Tibial nerve (tissue), 4 donors: Measurements from ENCODE around the gene PCMTD2. TPM values are rescaled to one million over a fixed set of nuclear protein-coding genes. Genes with fewer than 3 reads are reported as not detected.

Source experiments
- DNase-seq, 2 donors: peaks; one replicate each; pipeline ENCODE4 v3.0.0-alpha.2; 2019; ENCODE audit warnings: low spot score in 2 of 2
- H3K27ac ChIP-seq, 4 donors: fragments of 200-600 bp; sonication (generic) in 3 of 4; one replicate each; pipeline ENCODE4 v1.5.1; 2017 to 2019; ENCODE audit warnings: mild to moderate bottlenecking in 1 of 4
- H3K27me3 ChIP-seq, 2 donors: fragments of 200-600 bp; sonication (generic) in 1 of 2; one replicate each; pipeline versions ENCODE4 v1.5.1 to v1.6.0; 2017 to 2019
- H3K36me3 ChIP-seq, 3 donors: fragments of 200-600 bp; sonication (generic); one replicate each; pipeline ENCODE4 v1.5.1; 2018 to 2019
- H3K4me1 ChIP-seq, 4 donors: fragments of 200-600 bp; sonication (generic) in 3 of 4; one replicate each; pipeline ENCODE4 v1.5.1; 2017 to 2019
- H3K4me3 ChIP-seq, 4 donors: fragments of 200-600 bp; sonication (generic) in 3 of 4; one replicate each; pipeline ENCODE4 v1.5.1; 2017 to 2019; ENCODE audit warnings: mild to moderate bottlenecking in 1 of 4, moderate library complexity in 1 of 4
- H3K9me3 ChIP-seq, 4 donors: fragments of 200-600 bp; sonication (generic) in 3 of 4; one replicate each; pipeline ENCODE4 v1.5.1; 2017 to 2019
- EP300 ChIP-seq, 2 donors: sonication (generic); formaldehyde crosslinking; IDR thresholded peaks; one replicate each; pipeline ENCODE4 v1.6.1; 2017; ENCODE audit warnings: antibody characterized with exemption in 2 of 2, mild to moderate bottlenecking in 1 of 2
- POLR2A ChIP-seq, 2 donors: fragments of 450-650 bp; IDR thresholded peaks; one replicate each; pipeline ENCODE4 v1.6.1; 2017; ENCODE audit warnings: antibody characterized with exemption in 2 of 2, mild to moderate bottlenecking in 2 of 2, moderate library complexity in 2 of 2
- WGBS, 2 donors: methylation state at CpG; one replicate each; pipeline ENCODE4 v1.1.5; 2018; 5-methylcytosine and 5-hydroxymethylcytosine counted together
- total RNA-seq, 4 donors: library from RNA; depleted of rRNA; stranded (reverse); fragments of >200 nt; gene quantifications; one replicate each; pipeline ENCODE4 v1.1.0, GENCODE V29; 2016
- TF ChIP-seq, protein P1 (sequence below), 5 experiments: fragments of 200-600 bp in 3 of 5; fragments of 450-650 bp in 2 of 5; sonication (generic) in 3 of 5; IDR thresholded peaks; one replicate each; pipeline ENCODE4 v1.5.1; 2016 to 2019; ENCODE audit warnings: antibody characterized with exemption in 5 of 5, mild to moderate bottlenecking in 3 of 5, moderate library complexity in 2 of 5

PCMTD2 gene
- total RNA-seq, 4 donors from 2014 or later, result 57.0 to 119 (median 103) TPM

DNA sequence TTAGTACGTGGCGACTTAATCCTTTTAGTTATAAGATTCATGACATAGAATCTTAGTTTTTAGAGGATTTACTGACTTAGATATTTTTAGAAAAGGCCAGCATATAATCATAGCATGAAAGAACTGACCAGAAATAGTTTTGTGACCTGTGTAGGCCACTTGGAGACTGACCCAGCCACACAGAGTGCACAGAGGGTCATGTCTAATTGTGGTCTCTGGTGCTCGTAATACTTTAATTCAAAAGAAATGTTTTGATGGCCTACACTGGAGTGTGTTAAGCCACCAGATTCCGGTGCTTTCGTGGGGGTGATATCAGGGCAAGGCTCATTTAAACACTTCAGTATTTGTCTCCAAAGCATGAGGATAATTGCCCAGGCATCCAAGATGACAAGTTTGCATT lies 11.4 kb downstream of the PCMTD2 start:
- H3K4me3 ChIP-seq, result no peak overlapping the region
- 48 to 57% methylated on average over 5 of the region's 5 CpGs for WGBS, 2 donors
- no peak overlapping the region for H3K27ac ChIP-seq
- H3K4me1 ChIP-seq, result peaks cover 0 to 30% (median 0%) of the 10 kb centered on the region in 4 donors
- H3K27me3 ChIP-seq, result no peaks in the 10 kb centered on the region
- DNase-seq, result no peak
- TF ChIP-seq POLR2A (IDR thresholded peaks at IDR 0.05) (no peak), EP300 (IDR thresholded peaks at IDR 0.05) (no peak)
- TF ChIP-seq, protein P1, sequence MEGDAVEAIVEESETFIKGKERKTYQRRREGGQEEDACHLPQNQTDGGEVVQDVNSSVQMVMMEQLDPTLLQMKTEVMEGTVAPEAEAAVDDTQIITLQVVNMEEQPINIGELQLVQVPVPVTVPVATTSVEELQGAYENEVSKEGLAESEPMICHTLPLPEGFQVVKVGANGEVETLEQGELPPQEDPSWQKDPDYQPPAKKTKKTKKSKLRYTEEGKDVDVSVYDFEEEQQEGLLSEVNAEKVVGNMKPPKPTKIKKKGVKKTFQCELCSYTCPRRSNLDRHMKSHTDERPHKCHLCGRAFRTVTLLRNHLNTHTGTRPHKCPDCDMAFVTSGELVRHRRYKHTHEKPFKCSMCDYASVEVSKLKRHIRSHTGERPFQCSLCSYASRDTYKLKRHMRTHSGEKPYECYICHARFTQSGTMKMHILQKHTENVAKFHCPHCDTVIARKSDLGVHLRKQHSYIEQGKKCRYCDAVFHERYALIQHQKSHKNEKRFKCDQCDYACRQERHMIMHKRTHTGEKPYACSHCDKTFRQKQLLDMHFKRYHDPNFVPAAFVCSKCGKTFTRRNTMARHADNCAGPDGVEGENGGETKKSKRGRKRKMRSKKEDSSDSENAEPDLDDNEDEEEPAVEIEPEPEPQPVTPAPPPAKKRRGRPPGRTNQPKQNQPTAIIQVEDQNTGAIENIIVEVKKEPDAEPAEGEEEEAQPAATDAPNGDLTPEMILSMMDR (IDR thresholded peaks at IDR 0.05), result no peak
- H3K36me3 ChIP-seq, result peaks cover 0 to 38% (median 0%) of the 10 kb centered on the region in 3 donors
- H3K9me3 ChIP-seq, result no peaks in the 10 kb centered on the region

DNA sequence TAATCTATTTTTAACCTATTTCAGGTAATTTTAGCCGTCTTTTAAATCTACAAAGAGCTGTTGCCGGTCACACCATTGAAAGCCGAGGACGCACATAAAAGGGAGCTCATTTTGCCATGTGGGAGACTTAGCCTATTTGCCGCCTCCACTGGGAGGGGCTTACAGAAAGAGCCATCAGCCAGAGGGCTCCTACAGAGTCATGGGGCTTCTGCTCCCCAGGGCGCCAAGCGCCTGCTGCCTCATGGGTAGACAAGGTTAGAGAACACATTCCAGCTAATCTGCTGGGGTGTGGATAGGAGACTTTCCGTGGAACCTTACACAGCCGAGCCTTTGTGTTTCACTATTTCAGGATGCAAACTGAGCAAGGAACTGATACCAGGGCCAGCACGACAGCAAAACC lies 12.6 kb downstream of the PCMTD2 start:
- Histone ChIP-seq H3K4me1 (peaks cover 0 to 18% (median 0%) of the 10 kb centered on the region in 4 donors), H3K27me3 (no peaks in the 10 kb centered on the region), H3K36me3 (peaks cover 0 to 34% (median 0%) of the 10 kb centered on the region in 3 donors), H3K27ac (no peak overlapping the region), H3K9me3 (no peaks in the 10 kb centered on the region), H3K4me3 (no peak overlapping the region)
- DNase-seq, result no peak
- TF ChIP-seq EP300 (IDR thresholded peaks at IDR 0.05), result no peak
- TF ChIP-seq POLR2A (IDR thresholded peaks at IDR 0.05), result no peak
- TF ChIP-seq, protein P1 (IDR thresholded peaks at IDR 0.05), result no peak
- WGBS, 2 donors, result 76 to 85% methylated on average over 10 of the region's 10 CpGs

DNA sequence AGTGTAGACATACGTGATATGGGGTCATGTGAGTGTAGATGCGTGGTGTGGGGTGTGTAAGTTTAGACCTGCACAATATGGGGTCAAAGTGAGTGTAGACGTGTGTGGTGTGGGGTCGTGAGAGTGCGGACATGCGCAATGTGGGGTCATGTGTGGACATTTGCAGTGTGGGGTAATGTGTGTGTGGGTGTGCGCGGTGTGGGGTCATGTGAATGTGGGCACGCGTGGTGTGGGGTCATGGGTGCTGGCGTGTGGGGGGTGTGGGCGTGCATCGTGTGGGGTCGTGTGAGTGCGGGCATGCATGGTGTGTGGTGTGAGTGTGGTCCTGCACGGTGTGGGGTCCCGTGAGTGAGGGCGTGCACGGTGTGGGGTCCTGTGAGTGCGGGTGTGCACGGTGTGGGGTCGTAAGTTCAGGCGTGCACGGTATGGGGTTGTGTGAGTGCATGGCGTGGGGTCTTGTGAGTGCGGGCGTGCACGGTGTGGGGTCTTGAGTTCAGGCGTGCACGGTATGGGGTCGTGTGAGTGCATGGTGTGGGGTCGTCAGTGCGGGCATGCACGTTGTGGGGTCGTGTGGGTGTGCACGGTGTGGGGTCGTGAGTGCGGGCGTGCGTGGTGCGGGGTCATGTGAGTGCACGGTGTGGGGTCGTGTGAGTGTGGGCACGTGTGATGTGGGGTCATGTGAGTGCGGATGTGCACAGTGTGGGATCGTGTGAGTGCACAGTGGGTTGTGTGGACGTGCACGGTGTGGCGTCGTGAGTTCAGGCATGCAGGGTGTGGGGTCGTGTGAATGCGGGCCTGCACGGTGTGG lies 14.3 kb downstream of the PCMTD2 start:
- Histone ChIP-seq H3K27me3 (no peaks in the 10 kb centered on the region), H3K36me3 (peaks cover 0 to 45% (median 0%) of the 10 kb centered on the region in 3 donors), H3K4me3 (no peak overlapping the region), H3K27ac (no peak overlapping the region), H3K9me3 (no peaks in the 10 kb centered on the region), H3K4me1 (peaks cover 0 to 13% (median 0%) of the 10 kb centered on the region in 4 donors)
- 93 to 96% methylated on average over 53 of the region's 53 CpGs for WGBS, 2 donors
- DNase-seq, result no peak
- TF ChIP-seq, protein P1 (IDR thresholded peaks at IDR 0.05), result no peak
- TF ChIP-seq POLR2A (IDR thresholded peaks at IDR 0.05) (no peak), EP300 (IDR thresholded peaks at IDR 0.05) (no peak)

DNA sequence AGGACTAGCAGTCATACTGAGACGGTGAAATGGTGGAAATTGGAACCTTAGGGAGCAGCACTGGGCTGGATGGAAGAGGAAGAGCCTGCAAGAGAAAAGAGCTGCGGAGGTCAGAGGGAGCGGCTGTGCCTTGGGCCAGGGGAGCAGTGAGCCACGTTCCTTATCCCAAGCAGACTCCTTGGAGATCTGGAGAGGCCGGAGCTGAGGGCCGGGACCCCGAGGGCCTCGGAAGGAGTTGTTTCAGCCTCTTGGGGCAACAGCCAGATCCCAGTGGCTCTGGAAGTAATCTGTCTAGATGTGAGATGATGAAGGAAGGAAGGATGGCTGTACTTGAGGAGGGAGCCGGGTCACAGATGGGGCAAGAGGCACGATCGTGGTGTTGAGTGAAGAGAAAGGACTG lies 16.1 kb downstream of the PCMTD2 start:
- WGBS, 2 donors, result 84 to 91% methylated on average over 11 of the region's 11 CpGs
- peaks cover 0 to 8% (median 0%) of the 10 kb centered on the region in 4 donors for H3K4me1 ChIP-seq
- TF ChIP-seq, protein P1 (IDR thresholded peaks at IDR 0.05), result no peak
- no peak for TF ChIP-seq POLR2A (IDR thresholded peaks at IDR 0.05)
- no peak for TF ChIP-seq EP300 (IDR thresholded peaks at IDR 0.05)
- H3K4me3 ChIP-seq, result no peak overlapping the region
- no peaks in the 10 kb centered on the region for H3K27me3 ChIP-seq
- peaks cover 0 to 34% (median 0%) of the 10 kb centered on the region in 3 donors for H3K36me3 ChIP-seq
- no peaks in the 10 kb centered on the region for H3K9me3 ChIP-seq
- H3K27ac ChIP-seq, result no peak overlapping the region
- no peak for DNase-seq

DNA sequence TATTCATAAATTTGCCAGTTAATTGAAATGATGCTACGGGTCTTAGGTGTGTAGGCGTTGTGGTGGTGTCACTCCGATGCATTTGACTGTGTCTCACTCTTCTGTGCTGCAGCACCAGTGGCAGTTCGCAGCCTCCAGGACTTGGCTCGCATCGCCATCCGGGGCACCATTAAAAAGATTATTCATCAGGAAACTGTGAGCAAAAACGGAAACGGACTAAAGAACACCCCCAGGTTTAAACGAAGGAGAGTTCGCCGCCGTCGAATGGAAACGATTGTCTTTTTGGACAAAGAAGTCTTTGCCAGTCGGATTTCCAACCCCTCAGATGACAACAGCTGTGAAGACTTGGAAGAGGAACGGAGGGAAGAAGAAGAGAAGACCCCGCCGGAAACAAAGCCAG lies 17.6 kb downstream of the PCMTD2 start:
- Histone ChIP-seq H3K4me1 (no peaks in the 10 kb centered on the region), H3K27me3 (no peaks in the 10 kb centered on the region), H3K4me3 (no peak overlapping the region), H3K27ac (no peak overlapping the region), H3K36me3 (peaks cover 0 to 38% (median 0%) of the 10 kb centered on the region in 3 donors), H3K9me3 (no peaks in the 10 kb centered on the region)
- no peak for DNase-seq
- WGBS, 2 donors, result 60 to 69% methylated on average over 19 of the region's 19 CpGs
- TF ChIP-seq EP300 (IDR thresholded peaks at IDR 0.05) (no peak), POLR2A (IDR thresholded peaks at IDR 0.05) (no peak)
- TF ChIP-seq, protein P1 (IDR thresholded peaks at IDR 0.05), result no peak
